ENCODE results near the gene PPP2R2C. TPM values are rescaled to one million over a fixed set of nuclear protein-coding genes. Genes with fewer than 3 reads are reported as not detected.

PPP2R2C gene
- total RNA-seq, 4 donors from 2014 or later = 50.7 to 81.3 (median 62.0) TPM

- no peak for DNase-seq (ENCODE audit: low spot score in 2 of 2)
- no peak overlapping the region for H3K4me3 ChIP-seq (ENCODE audit: low read depth, poor library complexity, severe bottlenecking)
- intact Hi-C loops (cut with DNase I; ENCODE audit: low total_unique reads) = no loop called here
- TF ChIP-seq POLR2A (IDR thresholded peaks at IDR 0.05) = no peak
- no peak for TF ChIP-seq CTCF (IDR thresholded peaks at IDR 0.05)
- 89 to 93% methylated on average over 15 of the region's 15 CpGs for WGBS, 2 donors
Measured at GRCh38 chr4:6288871-6289270, 183.5 kb downstream of the PPP2R2C start.

GRCh38 chr4:6288342-6288741 is 184.1 kb downstream of the PPP2R2C start:
- intact Hi-C loops (cut with DNase I; ENCODE audit: low total_unique reads) = no loop called here
- WGBS, 2 donors = 91 to 96% methylated on average over 5 of the region's 5 CpGs

GRCh38 chr4:6287017-6287788 is 185.2 kb downstream of the PPP2R2C start:
- intact Hi-C loops (cut with DNase I; ENCODE audit: low total_unique reads) = no loop called here
- TF ChIP-seq CTCF (IDR thresholded peaks at IDR 0.05) (no peak), POLR2A (IDR thresholded peaks at IDR 0.05) (no peak)
- H3K4me3 ChIP-seq (ENCODE audit: low read depth, poor library complexity, severe bottlenecking) = no peak overlapping the region
- WGBS, 2 donors = 94 to 97% methylated on average over 16 of the region's 16 CpGs
- no peak for DNase-seq (ENCODE audit: low spot score in 2 of 2)

More at GRCh38 chr4:6288342-6288741, 184.1 kb downstream of the PPP2R2C start:
- no peak overlapping the region for H3K4me3 ChIP-seq (ENCODE audit: low read depth, poor library complexity, severe bottlenecking)
- TF ChIP-seq POLR2A (IDR thresholded peaks at IDR 0.05) (no peak), CTCF (IDR thresholded peaks at IDR 0.05) (no peak)
- DNase-seq (ENCODE audit: low spot score in 2 of 2) = no peak

- intact Hi-C loops (cut with DNase I; ENCODE audit: low total_unique reads) = no loop called here
- DNase-seq (ENCODE audit: low spot score in 2 of 2) = no peak
- WGBS, 2 donors = 85 to 88% methylated on average over 4 of the region's 4 CpGs
- no peak for TF ChIP-seq POLR2A (IDR thresholded peaks at IDR 0.05)
- TF ChIP-seq CTCF (IDR thresholded peaks at IDR 0.05) = no peak
- no peak overlapping the region for H3K4me3 ChIP-seq (ENCODE audit: low read depth, poor library complexity, severe bottlenecking)
Measured at GRCh38 chr4:6283282-6283681, 189.1 kb downstream of the PPP2R2C start.

GRCh38 chr4:6282314-6282771 is 190.1 kb downstream of the PPP2R2C start:
- intact Hi-C loops (cut with DNase I; ENCODE audit: low total_unique reads) = no loop called here
- DNase-seq (ENCODE audit: low spot score in 2 of 2) = no peak
- no peak overlapping the region for H3K4me3 ChIP-seq (ENCODE audit: low read depth, poor library complexity, severe bottlenecking)
- TF ChIP-seq CTCF (IDR thresholded peaks at IDR 0.05) (no peak), POLR2A (IDR thresholded peaks at IDR 0.05) (no peak)
- WGBS, 2 donors = 62 to 66% methylated on average over 6 of the region's 6 CpGs
